GM19467 (cell line): ENCODE data around the gene UBAC2.
"Not testable (repeated sequence)": the region's sequence is repeated elsewhere in the genome, so short reads cannot be mapped to it uniquely, and the experiment has no call there.

Experiments
- ATAC-seq: cut with Tn5 transposase; IDR thresholded peaks from one replicate; pipeline ENCODE4 v1.9.1; 2021; ENCODE audit warnings: mild to moderate bottlenecking, moderate library complexity; ENCODE audit not compliant: unreplicated experiment

Gene UBAC2

DNA sequence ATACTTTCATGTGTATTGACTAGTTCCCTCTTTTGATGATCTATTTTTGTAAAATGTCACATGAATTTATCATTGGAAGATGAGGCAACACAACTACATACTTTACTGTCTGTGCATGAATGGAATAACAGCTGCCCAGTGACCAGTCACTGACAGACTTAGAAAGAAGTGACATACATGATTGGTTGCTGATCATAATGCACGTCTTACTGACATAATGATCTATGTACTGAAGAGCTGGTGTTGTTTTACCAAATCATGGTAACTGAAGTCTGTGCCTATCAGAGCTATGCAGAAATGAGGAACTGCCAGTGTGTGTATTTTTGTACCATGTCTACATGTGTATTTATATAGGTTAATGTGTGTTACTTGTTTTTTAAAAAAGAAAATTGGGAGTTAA lies 31.1 kb downstream of the UBAC2 start:
- ATAC-seq: no peak

DNA sequence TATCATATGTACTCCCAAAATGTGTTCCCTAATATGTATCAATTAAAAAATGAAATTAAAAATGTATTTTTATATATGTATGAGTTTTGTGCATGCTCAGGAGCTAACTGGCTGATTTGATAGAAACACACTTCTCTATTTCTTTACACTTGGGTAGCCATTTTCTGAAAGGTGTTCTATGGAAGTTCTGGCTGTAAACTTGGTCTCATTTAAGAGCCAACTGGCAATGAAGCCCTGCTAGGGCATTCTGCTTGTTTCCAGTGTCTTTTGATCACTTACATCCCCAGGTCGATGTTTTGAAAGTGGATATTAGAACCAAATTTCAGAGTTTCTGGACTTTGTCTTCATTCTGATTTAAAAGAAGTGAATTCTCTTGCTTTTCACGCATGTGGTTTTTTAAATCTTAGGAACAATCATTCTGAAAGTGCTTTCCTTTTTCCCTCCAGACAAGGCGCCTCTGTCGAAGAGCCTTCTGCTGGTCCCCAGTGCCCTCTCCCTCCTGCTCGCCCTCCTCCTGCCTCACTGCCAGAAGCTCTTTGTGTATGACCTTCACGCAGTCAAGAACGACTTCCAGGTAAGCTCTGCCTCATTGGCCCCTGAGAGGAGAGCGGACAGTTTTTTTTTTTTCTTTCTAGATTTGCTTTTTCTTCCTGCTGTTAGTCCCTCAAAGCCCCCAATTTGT lies 37.5 kb downstream of the UBAC2 start:
- peak; percentile 60 for ATAC-seq

DNA sequence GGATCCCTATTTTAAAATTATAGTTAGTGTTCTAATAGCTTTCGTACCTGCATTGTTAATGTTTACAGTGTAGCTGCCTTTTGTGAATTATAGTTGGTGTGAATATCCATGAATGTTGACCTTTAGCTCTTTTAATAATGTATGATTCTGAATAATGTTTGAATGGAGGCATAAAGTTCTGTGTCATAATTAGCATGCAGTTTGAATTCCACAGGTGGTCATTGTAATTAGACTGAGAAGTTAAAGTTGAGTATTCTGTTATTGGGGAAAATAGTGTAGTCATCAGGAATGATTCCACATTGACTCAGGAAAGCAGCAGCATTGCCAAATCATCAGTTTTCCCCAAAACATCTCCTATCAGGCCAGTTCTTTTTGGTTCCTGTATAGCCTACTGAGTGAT lies 45.4 kb downstream of the UBAC2 start:
- no peak for ATAC-seq

DNA sequence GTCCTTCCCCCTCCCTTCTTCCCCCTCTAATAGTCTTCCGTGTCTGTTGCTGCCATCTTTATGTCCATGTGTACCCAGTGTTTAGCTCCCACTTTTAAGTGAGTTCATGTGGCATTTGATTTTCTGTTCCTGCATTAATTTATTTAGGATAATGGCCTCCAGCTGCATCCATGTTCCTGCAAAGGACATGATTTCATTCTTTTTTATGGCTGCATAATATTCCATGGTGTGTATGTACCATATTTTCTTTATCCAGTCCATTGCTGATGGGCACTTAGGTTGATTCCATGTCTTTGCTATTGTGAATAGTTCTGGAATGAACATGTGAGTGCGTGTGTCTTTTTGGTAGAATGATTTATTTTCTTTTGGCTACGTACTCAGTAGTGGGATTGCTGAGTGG lies 48.5 kb downstream of the UBAC2 start:
- ATAC-seq: not testable (repeated sequence)

DNA sequence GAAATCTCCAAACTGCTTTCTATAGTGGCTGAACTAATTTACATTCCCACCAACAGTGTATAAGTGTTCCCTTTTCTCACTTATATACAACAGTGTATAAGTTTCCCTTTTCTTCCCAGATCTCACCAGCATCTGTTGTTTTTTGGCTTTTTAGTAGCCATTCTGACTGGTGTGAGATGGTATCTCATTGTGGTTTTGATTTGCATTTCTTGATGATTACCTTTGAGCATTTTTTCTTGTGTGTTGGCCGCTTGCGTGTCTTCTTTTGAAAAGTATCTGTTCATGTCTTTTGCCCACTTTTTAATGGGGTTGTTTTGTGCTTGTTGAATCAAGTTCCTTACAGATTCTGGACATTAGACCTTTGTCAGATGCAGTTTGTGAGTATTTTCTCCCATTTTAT lies 49.0 kb downstream of the UBAC2 start:
- ATAC-seq: not testable (repeated sequence)

DNA sequence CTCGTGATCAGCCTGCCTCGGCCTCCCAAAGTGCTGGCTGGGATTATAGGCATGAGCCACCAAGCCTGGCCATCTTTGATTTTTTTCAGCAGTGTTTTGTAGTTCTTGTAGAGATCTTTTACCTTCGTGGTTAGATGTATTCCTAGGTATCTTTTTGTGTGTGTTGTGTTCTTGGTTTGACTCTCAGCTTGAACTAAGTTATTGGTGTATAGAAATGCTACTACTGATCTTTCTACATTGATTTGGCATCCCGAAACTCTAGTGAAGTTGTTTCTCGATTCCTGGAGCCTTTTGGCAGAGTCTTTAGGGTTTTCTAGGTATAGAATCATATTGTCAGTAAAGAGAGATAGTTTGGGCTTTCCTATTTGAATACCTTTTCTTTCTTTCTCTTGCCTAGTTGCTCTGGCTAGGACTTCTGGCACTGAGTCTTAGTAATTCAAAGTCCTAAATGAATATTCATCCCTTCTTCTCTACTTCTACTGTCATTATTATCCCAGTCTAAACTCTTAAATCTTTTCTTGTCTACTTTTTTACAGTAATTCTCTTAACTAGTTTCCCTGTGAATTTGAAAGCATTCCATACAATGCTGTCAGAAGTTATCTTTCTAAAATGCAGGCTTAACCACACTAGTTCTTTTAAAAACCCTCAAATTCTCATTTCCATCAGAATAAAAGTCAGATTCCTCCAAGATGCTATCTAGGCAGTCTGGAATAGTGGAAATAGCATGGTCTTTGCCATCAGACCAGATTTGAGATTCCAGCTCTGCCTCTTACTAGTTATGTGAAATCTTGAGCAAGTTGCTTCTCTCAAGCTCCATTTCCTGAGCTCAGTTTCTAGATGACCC lies 50.5 kb downstream of the UBAC2 start:
- ATAC-seq: no peak

DNA sequence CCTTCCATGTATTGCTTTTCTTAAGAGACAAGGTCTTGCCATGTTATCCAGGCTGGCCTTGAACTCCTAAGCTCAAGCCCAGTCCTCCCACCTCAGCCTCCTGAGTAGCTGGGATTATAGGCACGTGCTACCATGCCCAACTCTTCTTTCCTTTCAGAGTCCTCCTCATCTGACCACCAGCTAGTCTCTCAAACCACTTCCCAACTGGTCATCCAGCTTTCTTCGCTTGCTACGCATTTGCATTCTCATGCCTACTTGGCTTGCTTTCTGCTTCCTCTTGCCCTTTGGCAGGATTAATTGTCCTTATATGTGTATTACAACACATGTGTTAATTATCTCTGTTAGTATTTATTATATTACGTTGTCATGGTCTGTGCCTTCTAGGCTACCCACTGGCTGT lies 51.3 kb downstream of the UBAC2 start:
- no peak for ATAC-seq

DNA sequence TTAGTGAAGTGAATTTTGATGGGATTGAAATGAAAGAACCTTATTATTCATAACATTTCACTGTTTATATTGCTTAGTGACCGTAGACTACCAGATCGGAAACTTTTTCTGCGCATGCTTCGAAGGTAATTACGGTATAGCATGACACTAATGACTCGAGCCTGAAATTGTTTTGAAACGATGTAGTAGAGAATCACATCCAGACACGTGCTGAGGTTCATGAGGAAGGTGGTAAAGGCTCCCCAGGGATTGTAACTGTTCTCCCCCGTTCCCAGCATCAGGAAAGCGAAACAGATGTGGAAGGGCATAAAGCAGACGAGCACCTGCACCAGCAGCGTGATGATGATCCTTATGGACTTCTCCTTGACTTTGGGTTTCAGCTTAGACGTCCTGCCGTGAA lies 54.2 kb downstream of the UBAC2 start:
- no peak for ATAC-seq

DNA sequence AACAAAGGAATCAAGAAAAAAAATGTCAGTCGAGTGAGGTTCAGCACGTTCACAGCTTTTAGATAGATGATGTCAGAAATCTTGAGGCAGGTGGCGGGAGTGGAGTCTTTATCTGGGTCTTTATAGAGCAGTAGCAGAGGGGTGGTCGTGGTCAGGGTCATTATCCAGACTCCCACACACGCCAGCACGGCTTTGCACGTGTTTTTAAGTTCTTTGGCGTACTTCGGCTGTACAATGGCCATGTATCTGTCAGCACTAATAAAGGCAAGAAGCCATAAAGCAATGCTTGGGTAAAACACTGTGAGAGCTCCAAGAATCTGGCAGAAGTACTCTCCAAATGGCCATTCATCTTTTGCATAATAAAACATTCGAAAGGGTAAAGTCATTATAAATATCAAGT lies 54.6 kb downstream of the UBAC2 start:
- no peak for ATAC-seq

DNA sequence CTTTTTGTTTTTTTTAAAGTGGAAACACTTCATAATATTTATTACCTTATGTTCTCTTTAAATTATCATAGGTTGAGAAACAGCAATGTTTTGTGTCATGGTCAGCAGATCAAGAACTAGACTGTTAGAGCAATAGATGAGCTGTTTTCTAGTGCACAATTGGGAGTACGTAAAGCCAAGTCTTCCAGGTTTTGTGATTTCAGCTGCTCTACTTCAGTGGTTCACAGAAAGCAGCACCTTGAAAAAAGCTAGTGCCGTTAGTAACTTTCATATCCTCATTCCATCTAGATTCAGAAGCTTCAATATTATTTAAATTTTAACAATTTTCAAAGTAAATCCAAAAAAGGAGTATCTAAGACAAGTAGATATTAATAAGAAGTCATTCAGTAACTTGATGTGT lies 55.6 kb downstream of the UBAC2 start:
- ATAC-seq: no peak

DNA sequence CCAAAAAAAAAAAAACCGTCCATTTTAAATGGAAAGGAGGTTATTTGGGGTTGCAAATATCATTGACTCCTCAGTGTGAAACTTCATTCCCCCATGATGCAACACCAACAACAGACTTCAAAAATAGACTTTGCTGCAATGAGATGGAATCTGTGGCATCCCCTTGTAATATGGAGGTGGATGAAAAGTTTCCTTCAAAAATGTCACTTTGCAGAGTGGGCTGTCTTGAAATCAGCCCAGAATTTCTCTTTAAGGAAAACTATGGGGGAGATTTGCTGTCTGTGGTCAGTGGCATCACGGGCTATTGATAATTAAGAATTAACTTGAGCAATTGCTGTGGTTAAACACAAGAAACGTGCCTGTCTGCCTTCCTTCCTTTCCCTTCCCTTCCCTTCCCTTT lies 56.1 kb downstream of the UBAC2 start:
- no peak for ATAC-seq

DNA sequence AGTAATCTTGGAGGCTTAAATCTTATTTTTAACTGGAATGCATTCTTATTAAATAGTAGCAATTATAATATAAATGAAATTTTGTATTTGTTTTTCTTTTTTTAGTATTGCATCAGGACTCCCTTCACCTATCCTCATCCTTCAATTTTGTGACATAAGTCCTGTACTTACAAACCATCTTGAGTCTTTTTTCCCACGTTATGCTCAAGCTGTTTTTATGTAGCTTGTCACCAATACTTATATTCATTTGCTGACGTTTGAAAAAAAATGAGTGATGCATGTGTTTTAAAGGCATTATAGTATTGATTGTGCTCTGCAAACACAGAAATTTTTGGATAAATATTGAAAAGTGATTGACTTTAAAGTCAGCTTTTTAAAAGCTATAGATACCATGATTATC lies 56.6 kb downstream of the UBAC2 start:
- ATAC-seq: no peak

DNA sequence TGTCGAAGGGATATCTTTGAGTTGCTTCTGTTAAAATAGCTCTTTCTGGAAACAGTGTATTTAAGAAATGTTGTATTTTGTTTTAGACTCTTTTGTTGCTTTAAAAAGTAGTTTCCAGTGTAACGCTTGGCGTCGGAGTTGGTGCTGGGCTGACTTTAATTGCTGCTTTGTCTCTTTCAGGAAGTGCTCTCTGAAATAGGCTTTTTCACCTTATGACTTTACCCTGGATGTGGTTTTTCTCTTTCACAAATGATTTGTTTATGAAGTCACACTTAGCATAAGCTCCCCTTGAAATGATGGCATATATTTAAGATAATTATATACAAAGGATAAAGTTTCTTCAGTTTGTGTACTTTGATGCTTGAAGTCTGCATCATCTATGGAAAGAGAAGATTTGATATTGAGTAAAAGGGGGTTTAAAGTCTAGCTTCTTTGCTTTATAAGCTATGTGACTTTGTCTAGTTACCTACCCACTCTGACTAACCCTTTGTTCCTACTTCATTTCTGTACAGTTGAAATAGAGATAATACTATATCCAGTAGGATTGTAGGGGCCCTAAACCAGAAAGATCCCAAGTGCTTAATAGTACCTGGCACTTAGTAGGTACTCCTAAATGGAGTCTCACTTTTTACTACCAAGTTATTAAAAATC lies 57.7 kb downstream of the UBAC2 start, which contains the start of gene GPR18:
GPR18 (minus strand) TSS at position 170 of the 651 bp plus-strand sequence. CDS start 2,507 bp downstream, outside the sequence.
- ATAC-seq: peak; percentile 89

DNA sequence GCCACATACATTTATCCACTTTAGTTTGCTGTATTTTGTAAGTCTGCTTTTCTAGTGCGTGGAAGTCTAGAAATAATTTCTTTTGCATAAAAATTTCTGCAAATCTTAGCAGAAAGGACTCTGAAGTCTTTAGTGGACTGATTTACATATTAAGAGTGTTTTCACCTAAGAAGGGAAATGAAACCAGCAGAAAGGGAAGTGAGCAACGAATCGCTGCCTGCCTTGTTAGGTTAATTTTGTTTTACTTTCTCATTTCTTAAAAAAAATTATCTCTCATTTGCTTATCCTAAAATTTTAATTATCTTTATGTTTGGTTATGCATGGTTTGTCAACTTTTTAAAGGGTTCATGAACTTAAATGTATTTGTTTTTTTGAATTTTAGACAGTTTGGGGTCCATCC lies 58.3 kb downstream of the UBAC2 start:
- peak; percentile 62 for ATAC-seq

DNA sequence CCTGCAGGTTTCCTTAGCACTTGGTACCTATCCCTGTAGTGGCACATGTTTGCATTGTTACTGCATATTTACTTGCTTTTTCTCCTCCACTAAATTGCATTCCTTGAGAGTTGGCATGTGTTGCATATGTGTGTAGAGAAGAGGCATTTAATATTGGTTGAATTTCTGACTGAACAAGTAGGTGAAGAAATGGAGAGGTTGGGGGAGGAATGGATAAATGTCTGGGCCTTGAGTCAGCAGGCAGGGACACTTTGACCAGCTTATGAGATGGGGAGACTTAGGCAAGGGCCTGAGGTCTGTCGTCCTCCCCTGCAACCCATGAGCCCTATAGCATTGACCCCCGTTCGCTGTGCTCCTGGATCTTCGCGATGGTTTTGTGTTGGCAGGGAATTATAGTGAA lies 59.6 kb downstream of the UBAC2 start:
- no peak for ATAC-seq

DNA sequence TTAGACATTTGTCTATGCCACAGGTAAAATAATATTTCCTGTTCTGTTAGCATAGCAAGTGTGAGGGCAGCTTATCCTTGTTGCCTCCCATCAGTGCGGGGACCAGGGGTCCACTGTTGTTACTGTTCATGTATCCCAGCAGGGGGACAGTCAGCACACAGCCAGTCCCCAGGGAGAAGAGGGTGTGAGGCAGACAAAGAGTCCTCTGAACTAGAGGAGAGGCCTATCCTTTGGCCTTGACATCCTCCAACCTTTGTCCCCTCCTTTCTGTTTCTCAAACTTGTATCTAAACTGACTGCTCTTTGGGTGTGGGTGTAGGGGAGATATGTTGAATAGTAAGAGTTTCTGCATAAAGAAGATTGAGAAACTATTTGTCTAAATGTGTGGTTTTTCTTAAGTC lies 60.4 kb downstream of the UBAC2 start:
- ATAC-seq: no peak

DNA sequence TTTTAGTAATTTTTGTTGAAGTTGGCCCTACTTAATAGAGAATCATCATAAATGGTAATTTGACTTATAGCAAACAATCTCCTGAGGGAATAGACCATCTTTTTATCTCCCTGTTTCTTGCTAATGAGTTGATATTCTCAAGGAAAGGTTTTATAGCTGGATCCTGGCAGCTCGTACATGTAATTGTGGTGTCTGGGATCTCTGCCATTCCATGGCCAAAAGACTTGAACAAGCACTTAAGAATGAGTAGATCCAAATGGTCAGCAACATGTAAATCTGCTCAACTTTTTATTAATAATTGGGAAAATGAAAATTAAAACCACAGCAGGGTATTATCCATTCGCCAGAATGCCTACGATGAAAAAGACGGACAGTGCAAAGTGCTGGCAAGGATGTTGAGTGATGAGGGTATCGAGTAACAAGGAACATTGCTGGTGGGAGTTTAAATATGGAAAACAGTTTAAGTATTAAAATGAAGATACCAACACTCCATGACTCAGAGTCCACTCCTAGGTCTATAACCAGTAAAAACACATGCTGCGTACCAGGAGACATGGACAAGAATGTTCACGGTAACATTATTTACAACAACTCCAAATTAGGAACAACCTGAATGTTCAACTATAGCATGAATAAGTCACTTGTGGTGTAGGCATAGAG lies 62.6 kb downstream of the UBAC2 start:
- no peak for ATAC-seq

DNA sequence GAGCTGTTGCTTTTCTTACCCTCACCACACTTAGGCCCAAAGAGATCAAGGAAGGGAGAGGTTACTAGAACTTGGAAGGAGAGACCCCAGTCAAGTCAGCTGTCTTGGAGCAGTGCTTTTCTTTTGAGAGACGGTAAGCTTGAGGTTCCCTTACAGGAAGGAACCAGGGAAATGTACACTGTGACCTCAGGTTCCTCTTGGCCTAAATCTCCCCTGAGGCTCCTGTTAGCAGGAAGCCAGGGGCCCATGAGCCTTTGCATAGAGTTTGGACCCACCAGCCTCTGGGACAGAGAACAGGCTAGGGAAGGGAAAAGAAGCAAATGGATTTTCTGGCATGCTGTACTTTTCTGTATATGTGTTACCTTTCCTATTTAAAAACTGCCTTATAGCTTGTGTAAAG lies 63.4 kb downstream of the UBAC2 start:
- ATAC-seq: no peak

DNA sequence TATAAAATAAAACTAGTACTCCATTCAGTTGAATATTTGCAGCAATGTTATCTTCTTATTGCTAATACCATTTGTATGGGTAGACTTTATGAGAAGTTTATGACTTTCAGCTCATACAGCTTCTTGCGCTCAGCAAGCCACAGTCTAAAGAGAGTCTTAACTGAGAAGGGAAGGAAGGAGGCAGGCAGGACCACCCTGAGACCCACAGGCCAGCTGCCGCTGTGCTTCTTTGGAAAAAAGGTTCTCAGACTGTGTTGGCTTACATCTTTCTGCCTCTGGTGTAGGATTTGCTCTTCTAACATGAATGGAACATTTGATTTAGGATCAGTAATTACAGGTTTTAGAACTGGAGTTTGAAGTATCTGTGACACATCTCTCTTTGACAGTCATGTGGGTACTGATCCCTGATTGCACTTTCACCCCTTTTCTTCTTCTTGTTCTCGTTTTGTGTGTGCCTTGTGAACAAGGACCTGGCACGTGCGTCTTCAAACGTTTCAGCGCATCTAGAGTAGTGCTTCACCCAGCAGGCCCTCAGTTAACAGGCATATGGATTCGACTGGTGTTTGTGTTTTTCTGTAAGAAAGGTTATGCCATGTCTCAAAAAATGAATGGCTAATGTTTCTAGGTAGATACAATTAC lies 64.6 kb downstream of the UBAC2 start:
- no peak for ATAC-seq

DNA sequence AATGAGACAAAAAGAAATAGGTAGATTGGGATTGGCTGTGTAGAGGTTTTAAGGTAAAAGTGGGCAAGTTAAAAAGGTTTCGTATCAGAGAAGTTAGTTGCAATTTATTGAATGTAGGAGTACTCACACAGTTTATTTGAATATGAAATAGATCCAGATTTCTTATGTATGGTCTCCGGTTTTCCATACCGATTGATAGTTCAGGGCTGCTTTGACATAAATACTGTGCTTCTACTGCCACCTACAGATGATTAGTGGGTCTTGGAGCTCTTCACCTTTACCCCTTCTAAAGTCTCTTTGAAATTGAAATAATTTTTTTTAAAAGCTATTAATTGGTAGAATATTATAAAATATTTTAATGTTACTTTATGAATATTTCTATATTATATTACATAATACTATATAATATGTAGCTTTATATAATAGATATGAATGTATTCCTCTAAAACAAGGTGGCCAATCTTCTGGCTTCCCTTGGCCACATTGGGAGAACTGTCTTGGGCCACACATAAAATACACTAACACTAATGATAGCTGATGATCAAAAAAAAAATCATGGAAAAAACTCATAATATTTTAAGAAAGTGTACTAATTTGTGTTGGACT lies 65.3 kb downstream of the UBAC2 start:
- ATAC-seq: no peak
